H1 (cell line): ENCODE results near the gene NFAT5. TPM values are rescaled to one million over a fixed set of nuclear protein-coding genes. Genes with fewer than 3 reads are reported as not detected.

Source experiments
- CTCF ChIA-PET: fragments of 300-600 bp; sonication (Branson Sonifier 250); formaldehyde crosslinking; loops from one replicate; lab custom pipeline; 2021; ENCODE audit not compliant: partially characterized antibody; lab: Charles Lee
- POLR2A ChIA-PET: fragments of 300-600 bp; sonication (Branson Sonifier 250); formaldehyde crosslinking; loops from one replicate; lab custom pipeline; 2021; ENCODE audit warnings: inconsistent platforms; ENCODE audit not compliant: partially characterized antibody; lab: Charles Lee
- DNase-seq, 2 experiments: peaks; one replicate each; pipeline versions ENCODE4 v3.0.0 to v3.0.0-alpha.2; 2010 to 2022; ENCODE audit warnings: low spot score in 2 of 2, low read depth in 1 of 2, mixed read lengths in 1 of 2
- FAIRE-seq: peaks from 2 replicates; lab custom pipeline; 2011; peaks lifted over from hg19 to GRCh38; lab: Jason Lieb, UNC
- H2AFZ ChIP-seq: 2 replicates; pipeline ENCODE4 v1.8.1; 2012; ENCODE audit warnings: low read length, inconsistent platforms
- H2AK5ac ChIP-seq: 2 replicates; pipeline ENCODE4 v1.6.1; 2013; ENCODE audit warnings: low read depth, low read length
- H2BK120ac ChIP-seq: replicated peaks from 2 replicates; pipeline ENCODE3; 2013; ENCODE audit warnings: low read depth, low read length, inconsistent platforms
- H2BK12ac ChIP-seq: 2 replicates; pipeline ENCODE4 v1.6.1; 2013; ENCODE audit warnings: low read depth, low read length
- H2BK15ac ChIP-seq: 2 replicates; pipeline ENCODE4 v1.6.1; 2013; ENCODE audit warnings: low read length
- H2BK20ac ChIP-seq: 2 replicates; pipeline ENCODE4 v1.6.1; 2013; ENCODE audit warnings: low read length
- H2BK5ac ChIP-seq: 2 replicates; pipeline ENCODE4 v1.6.1; 2013; ENCODE audit warnings: low read depth, low read length
- H3K14ac ChIP-seq: 2 replicates; pipeline ENCODE4 v1.6.1; 2013; ENCODE audit warnings: inconsistent platforms; ENCODE audit not compliant: insufficient read length
- H3K18ac ChIP-seq: 2 replicates; pipeline ENCODE4 v1.6.1; 2013; ENCODE audit warnings: low read length; ENCODE audit errors: extremely low read depth
- H3K23ac ChIP-seq: 2 replicates; pipeline ENCODE4 v1.6.1; 2013; ENCODE audit warnings: inconsistent platforms; ENCODE audit not compliant: insufficient read length
- H3K23me2 ChIP-seq: 2 replicates; pipeline ENCODE4 v1.6.1; 2013; ENCODE audit warnings: low read depth, low read length
- H3K27ac ChIP-seq: 2 replicates; pipeline ENCODE4 v1.6.1; 2011; ENCODE audit warnings: low read depth, low read length, inconsistent platforms
- H3K27me3 ChIP-seq, 4 experiments: replicated peaks in 1 of 4; 1 replicate in 1 of 4; 2 replicates in 3 of 4; pipeline versions ENCODE4 v1.6.1 to v1.8.1; 2011 to 2013; ENCODE audit warnings: low read length in 3 of 4, mild to moderate bottlenecking in 3 of 4, inconsistent platforms in 2 of 4, mixed read lengths in 2 of 4, moderate library complexity in 1 of 4; ENCODE audit not compliant: control insufficient read depth in 3 of 4, insufficient read depth in 3 of 4; ENCODE audit errors: extremely low read depth in 1 of 4
- H3K36me3 ChIP-seq, 4 experiments: 2 replicates each; pipeline versions ENCODE4 v1.6.1 to v1.8.1; 2011 to 2013; ENCODE audit warnings: mild to moderate bottlenecking in 4 of 4, low read length in 3 of 4, moderate library complexity in 2 of 4, control low read depth in 1 of 4, inconsistent platforms in 1 of 4; ENCODE audit not compliant: insufficient read depth in 4 of 4, control insufficient read depth in 2 of 4
- H3K4ac ChIP-seq: replicated peaks from 2 replicates; pipeline ENCODE3; 2013; ENCODE audit warnings: low read length, low read depth, mixed read lengths, inconsistent platforms; ENCODE audit not compliant: insufficient read length
- H3K4me1 ChIP-seq, 4 experiments: replicated peaks in 1 of 4; 1 replicate in 1 of 4; 2 replicates in 3 of 4; pipeline versions ENCODE4 v1.6.1 to v1.8.1; 2011 to 2013; ENCODE audit warnings: low read length in 3 of 4, inconsistent platforms in 2 of 4, mixed read lengths in 1 of 4; ENCODE audit not compliant: insufficient read depth in 4 of 4, control insufficient read depth in 3 of 4
- H3K4me2 ChIP-seq, 2 experiments: 2 replicates each; pipeline versions ENCODE4 v1.6.1 to v1.8.1; 2011 to 2013; ENCODE audit warnings: low read depth in 2 of 2, low read length in 2 of 2, control low read depth in 1 of 2, inconsistent platforms in 1 of 2, mild to moderate bottlenecking in 1 of 2; ENCODE audit not compliant: insufficient read depth in 1 of 2
- H3K4me3 ChIP-seq, 4 experiments: fragments of 200-600, 300-600 bp in 1 of 4; sonication (generic), shearing (Covaris generic), sonication (Bioruptor Twin) in 1 of 4; 2 replicates each; pipeline versions ENCODE4 v1.5.1 to v1.8.1; 2011 to 2016; ENCODE audit warnings: low read length in 4 of 4, low read depth in 3 of 4, control low read depth in 2 of 4, inconsistent platforms in 2 of 4, mild to moderate bottlenecking in 2 of 4, mixed read lengths in 1 of 4, moderate library complexity in 1 of 4; ENCODE audit not compliant: insufficient read depth in 2 of 4; ENCODE audit errors: extremely low read depth in 1 of 4
- H3K56ac ChIP-seq: replicated peaks from 2 replicates; pipeline ENCODE3; 2013; ENCODE audit warnings: low read depth, mild to moderate bottlenecking, mixed read lengths, low read length, inconsistent platforms; ENCODE audit not compliant: insufficient read length
- H3K79me1 ChIP-seq: 2 replicates; pipeline ENCODE4 v1.6.1; 2013; ENCODE audit warnings: low read depth, low read length, control low read depth
- H3K79me2 ChIP-seq, 2 experiments: 2 replicates each; pipeline versions ENCODE4 v1.6.1 to v1.8.1; 2012 to 2013; ENCODE audit warnings: low read length in 2 of 2, mild to moderate bottlenecking in 2 of 2, inconsistent platforms in 1 of 2; ENCODE audit not compliant: insufficient read depth in 2 of 2, control insufficient read depth in 1 of 2
- H3K9ac ChIP-seq, 4 experiments: replicated peaks in 1 of 4; 1 replicate in 1 of 4; 2 replicates in 3 of 4; pipeline versions ENCODE4 v1.6.1 to v1.8.1; 2011 to 2013; ENCODE audit warnings: low read depth in 3 of 4, low read length in 3 of 4, control low read depth in 2 of 4, mild to moderate bottlenecking in 2 of 4, moderate library complexity in 2 of 4, inconsistent platforms in 1 of 4; ENCODE audit errors: extremely low read depth in 1 of 4
- H3K9me3 ChIP-seq, 2 experiments: 2 replicates each; pipeline versions ENCODE4 v1.6.1 to v1.8.1; 2012 to 2013; ENCODE audit warnings: mild to moderate bottlenecking in 2 of 2, moderate library complexity in 2 of 2, control low read depth in 1 of 2, inconsistent platforms in 1 of 2, low read depth in 1 of 2, low read length in 1 of 2, mixed read lengths in 1 of 2; ENCODE audit not compliant: insufficient read depth in 2 of 2
- H4K20me1 ChIP-seq, 2 experiments: replicated peaks in 1 of 2; 2 replicates each; pipeline versions ENCODE3 to v1.8.1; 2011 to 2013; ENCODE audit warnings: inconsistent platforms in 2 of 2, low read length in 2 of 2, mild to moderate bottlenecking in 1 of 2; ENCODE audit not compliant: insufficient read depth in 2 of 2, control insufficient read depth in 1 of 2
- H4K5ac ChIP-seq: 2 replicates; pipeline ENCODE4 v1.6.1; 2013; ENCODE audit warnings: low read length, low read depth, mixed read lengths, inconsistent platforms; ENCODE audit not compliant: insufficient read length
- H4K8ac ChIP-seq: 2 replicates; pipeline ENCODE4 v1.8.0; 2013; ENCODE audit warnings: mild to moderate bottlenecking, moderate library complexity, low read length, inconsistent platforms; ENCODE audit not compliant: insufficient read depth; ENCODE audit errors: extremely low read depth
- H4K91ac ChIP-seq: replicated peaks from 2 replicates; pipeline ENCODE3; 2013; ENCODE audit warnings: low read length, mixed read lengths, inconsistent platforms; ENCODE audit not compliant: insufficient read length
- HDAC6 ChIP-seq: IDR thresholded peaks from one replicate; pipeline ENCODE4 v1.7.1; 2012; ENCODE audit warnings: low read depth, mild to moderate bottlenecking, inconsistent platforms, low read length, moderate library complexity
- RNF2 ChIP-seq: fragments of 200-900, 300-1000 bp; sonication (generic); IDR thresholded peaks from 2 replicates; pipeline ENCODE4 v1.7.1; 2016; ENCODE audit warnings: borderline replicate concordance, low read depth, mild to moderate bottlenecking, antibody characterized with exemption, low read length; ENCODE audit not compliant: poor library complexity, severe bottlenecking; ENCODE audit errors: missing control alignments
- polyA plus RNA-seq, 7 experiments: library from polyadenylated mRNA; depleted of rRNA in 3 of 7; stranded (reverse) in 5 of 7; unstranded in 2 of 7; fragments of >200 nt in 5 of 7; fragments of 200-250 nt in 2 of 7; gene quantifications; 1 replicate in 5 of 7; 2 replicates in 1 of 7; 4 replicates in 1 of 7; pipeline versions ENCODE4 v1.2.1 to v1.2.3, GENCODE V29; 2011 to 2013; ENCODE audit warnings: missing spikeins in 2 of 7, mixed read lengths in 2 of 7
- total RNA-seq: library from RNA; stranded (reverse); fragmentation: NEBNext Ultra II Directional; extraction: Animal tissue kit (Norgen Biotek cat#: 25700); gene quantifications from 2 replicates; pipeline ENCODE4 v1.2.1, GENCODE V29; 2021
- TF ChIP-seq, protein P1 (sequence below): IDR thresholded peaks from 2 replicates; pipeline ENCODE4 v1.6.1; 2012; ENCODE audit warnings: inconsistent platforms

The NFAT5 gene
- total and polyA plus RNA-seq, 2 of the 8 experiments (the other 6 are each of a cell fraction or from before 2014, with no cell fraction given), result 8.9 to 29.0 TPM

DNA sequence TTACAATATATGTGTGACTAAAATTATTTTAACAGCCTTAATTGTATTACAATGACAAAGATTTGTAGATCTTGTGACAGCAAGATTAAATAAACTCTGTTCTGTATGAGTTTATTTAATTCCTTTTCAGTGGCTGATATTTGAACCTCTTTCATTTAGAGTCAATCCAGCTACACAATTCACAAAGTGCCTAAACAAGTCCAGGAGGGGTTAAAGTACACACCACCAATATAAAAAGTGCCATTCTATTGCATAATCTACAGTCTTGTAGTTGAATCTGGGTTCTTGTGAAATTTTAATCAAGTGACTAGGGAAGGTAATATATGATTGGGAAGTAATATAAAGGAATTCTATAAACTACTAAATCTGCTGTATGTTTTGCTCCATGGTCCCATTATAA lies 3.9 kb upstream of the NFAT5 start:
- no peak overlapping the region for H2BK120ac ChIP-seq
- no peak for FAIRE-seq
- no peak overlapping the region for H2BK5ac ChIP-seq
- H3K56ac ChIP-seq, result no peak overlapping the region
- H3K9ac ChIP-seq, result no peak overlapping the region
- no peaks in the 10 kb centered on the region for H3K27me3 ChIP-seq
- H3K14ac ChIP-seq, result no peak overlapping the region
- no peaks in the 10 kb centered on the region for H4K20me1 ChIP-seq
- H3K23ac ChIP-seq, result no peak overlapping the region
- CTCF ChIA-PET, result interaction anchor here (1.0 kb wide), 1 partner anchor 13 kb away, joined by 3 read pairs; no protein-coding TSS in a partner anchor
- H3K4me3 ChIP-seq, result no peak overlapping the region
- no peak overlapping the region for H2AK5ac ChIP-seq
- H3K27ac ChIP-seq, result no peak overlapping the region
- no peak overlapping the region for H3K4ac ChIP-seq
- H2BK15ac ChIP-seq, result no peak overlapping the region
- POLR2A ChIA-PET, result no interaction called here
- DNase-seq, result no peak
- no peak overlapping the region for H4K5ac ChIP-seq
- TF ChIP-seq, protein P1, sequence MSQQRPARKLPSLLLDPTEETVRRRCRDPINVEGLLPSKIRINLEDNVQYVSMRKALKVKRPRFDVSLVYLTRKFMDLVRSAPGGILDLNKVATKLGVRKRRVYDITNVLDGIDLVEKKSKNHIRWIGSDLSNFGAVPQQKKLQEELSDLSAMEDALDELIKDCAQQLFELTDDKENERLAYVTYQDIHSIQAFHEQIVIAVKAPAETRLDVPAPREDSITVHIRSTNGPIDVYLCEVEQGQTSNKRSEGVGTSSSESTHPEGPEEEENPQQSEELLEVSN, result no peak
- TF ChIP-seq RNF2, result no peak
- no peak for TF ChIP-seq HDAC6
- TF ChIP-seq, all 59 proteins: peak for 0
- H4K8ac ChIP-seq, result no peak overlapping the region
- H2BK12ac ChIP-seq, result no peak overlapping the region
- H2BK20ac ChIP-seq, result no peak overlapping the region
- H3K18ac ChIP-seq, result no peak overlapping the region
- H3K9me3 ChIP-seq, result no peaks in the 10 kb centered on the region
- peaks cover 0 to under 1% of the 10 kb centered on the region in 2 experiments; a peak in 2 of 4 replicates for H3K79me2 ChIP-seq
- H3K23me2 ChIP-seq, result peaks cover under 1% of the 10 kb centered on the region
- no peak overlapping the region for H2AFZ ChIP-seq
- H3K4me2 ChIP-seq, result no peak overlapping the region
- H3K79me1 ChIP-seq, result no peaks in the 10 kb centered on the region
- peaks cover 0 to 7% (median 6%) of the 10 kb centered on the region in 4 experiments; a peak in 5 of 7 replicates for H3K4me1 ChIP-seq
- H3K36me3 ChIP-seq, result no peaks in the 10 kb centered on the region
- H4K91ac ChIP-seq, result no peak overlapping the region
